ENCODE data around the gene PAXIP1. TPM values are rescaled to one million over a fixed set of nuclear protein-coding genes. Genes with fewer than 3 reads are reported as not detected.
A peak's percentile ranks its signal among the peaks of the same experiment; 100 is the strongest.

Gene PAXIP1
- total and polyA plus RNA-seq, 8 donors: 10.6 to 22.3 (median 19.6) TPM

- Histone ChIP-seq H3K9me3 (no peaks in the 10 kb centered on the region), H3K27me3 (no peaks in the 10 kb centered on the region), H3K4me1 (no peaks in the 10 kb centered on the region), H3K36me3 (peaks cover 0 to 91% of the 10 kb centered on the region in 2 donors), H3K27ac (no peak overlapping the region), H3K4me3 (no peak overlapping the region)
- no peak for TF ChIP-seq CTCF (IDR thresholded peaks at IDR 0.05)
- no peak for ATAC-seq
- DNase-seq: peak in 1 of 4 donors; percentile 54
- intact Hi-C loops (cut with DNase I): no loop called here
Measured at GRCh38 chr7:154965014-154965413, 37.9 kb downstream of the PAXIP1 start.

GRCh38 chr7:154960063-154960790 is 42.7 kb downstream of the PAXIP1 start:
- Histone ChIP-seq H3K9me3 (no peaks in the 10 kb centered on the region), H3K36me3 (peaks cover 0 to 88% of the 10 kb centered on the region in 2 donors), H3K4me1 (no peaks in the 10 kb centered on the region), H3K27me3 (no peaks in the 10 kb centered on the region), H3K4me3 (no peak overlapping the region), H3K27ac (no peak overlapping the region)
- DNase-seq: no peak
- intact Hi-C loops (cut with DNase I): no loop called here
- no peak for TF ChIP-seq CTCF (IDR thresholded peaks at IDR 0.05)
- peak; percentile 59 for ATAC-seq

- DNase-seq (no peak), ATAC-seq (no peak)
- Histone ChIP-seq H3K27me3 (no peaks in the 10 kb centered on the region), H3K9me3 (no peaks in the 10 kb centered on the region), H3K4me1 (no peaks in the 10 kb centered on the region), H3K36me3 (peaks cover 0 to 89% of the 10 kb centered on the region in 2 donors), H3K4me3 (no peak overlapping the region), H3K27ac (no peak overlapping the region)
- no peak for TF ChIP-seq CTCF (IDR thresholded peaks at IDR 0.05)
- intact Hi-C loops (cut with DNase I): no loop called here
Measured at GRCh38 chr7:154956427-154956826, 46.5 kb downstream of the PAXIP1 start.

DNA sequence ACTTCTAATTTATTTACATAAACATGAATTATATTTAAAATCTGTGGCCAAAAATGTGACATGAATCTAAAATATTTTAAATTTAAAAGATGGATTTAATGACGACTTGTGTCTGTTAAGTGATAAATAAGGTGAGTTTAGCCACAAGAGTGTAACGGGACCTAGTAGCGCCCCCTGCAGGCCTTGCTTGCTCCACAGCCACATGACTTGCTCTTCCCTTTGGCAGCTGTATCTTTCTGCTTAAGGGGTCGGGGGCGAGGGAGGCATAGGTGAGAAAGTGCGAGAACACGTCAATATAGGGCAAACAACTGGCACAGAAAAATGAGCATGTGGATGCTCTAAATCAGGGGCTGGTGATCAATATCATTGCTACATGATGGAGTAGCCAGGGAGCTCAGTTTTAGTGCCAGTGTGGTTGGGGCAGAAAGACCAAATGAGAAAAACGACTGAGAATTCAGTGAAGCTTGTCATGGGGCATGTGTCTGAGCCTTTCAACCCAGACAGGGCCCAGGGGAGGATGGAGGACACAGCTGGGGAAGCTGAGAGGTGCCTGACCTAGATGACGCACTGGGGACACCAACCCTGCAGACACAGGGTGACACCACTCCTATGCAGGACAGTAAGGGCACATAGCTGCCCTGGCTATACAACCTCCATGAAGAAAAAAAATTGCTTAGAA is 49.8 kb downstream of the PAXIP1 start:
- no peaks in the 10 kb centered on the region for H3K27me3 ChIP-seq
- peak in 2 of 4 donors; percentile 15 to 83 for DNase-seq
- H3K36me3 ChIP-seq: peaks cover 0 to 89% of the 10 kb centered on the region in 2 donors
- H3K27ac ChIP-seq: no peak overlapping the region
- peak; percentile 63 for ATAC-seq
- TF ChIP-seq CTCF (IDR thresholded peaks at IDR 0.05): peak; percentile 56 to 61
- no peaks in the 10 kb centered on the region for H3K4me1 ChIP-seq
- H3K4me3 ChIP-seq: no peak overlapping the region
- no peaks in the 10 kb centered on the region for H3K9me3 ChIP-seq
- intact Hi-C loops (cut with DNase I): no loop called here

GRCh38 chr7:154950960-154951359 is 52.0 kb downstream of the PAXIP1 start:
- no peaks in the 10 kb centered on the region for H3K27me3 ChIP-seq
- no peak overlapping the region for H3K4me3 ChIP-seq
- no peak for TF ChIP-seq CTCF (IDR thresholded peaks at IDR 0.05)
- H3K36me3 ChIP-seq: peaks cover 0 to 91% of the 10 kb centered on the region in 2 donors
- intact Hi-C loops (cut with DNase I): no loop called here
- H3K4me1 ChIP-seq: no peaks in the 10 kb centered on the region
- H3K9me3 ChIP-seq: no peaks in the 10 kb centered on the region
- DNase-seq (no peak), ATAC-seq (no peak)
- H3K27ac ChIP-seq: no peak overlapping the region
